Cerebellar nuclear complex (tissue), 1 donor: ENCODE results near the gene ARL14EP.

Experiments
- DNase-seq, 2 experiments: peaks; one replicate each; lab custom pipeline; 2025; lab: John Stamatoyannopoulos, UW

ARL14EP gene

GRCh38 chr11:30380846-30381245 lies 57.9 kb downstream of the ARL14EP start:
- no peak for DNase-seq

DNA sequence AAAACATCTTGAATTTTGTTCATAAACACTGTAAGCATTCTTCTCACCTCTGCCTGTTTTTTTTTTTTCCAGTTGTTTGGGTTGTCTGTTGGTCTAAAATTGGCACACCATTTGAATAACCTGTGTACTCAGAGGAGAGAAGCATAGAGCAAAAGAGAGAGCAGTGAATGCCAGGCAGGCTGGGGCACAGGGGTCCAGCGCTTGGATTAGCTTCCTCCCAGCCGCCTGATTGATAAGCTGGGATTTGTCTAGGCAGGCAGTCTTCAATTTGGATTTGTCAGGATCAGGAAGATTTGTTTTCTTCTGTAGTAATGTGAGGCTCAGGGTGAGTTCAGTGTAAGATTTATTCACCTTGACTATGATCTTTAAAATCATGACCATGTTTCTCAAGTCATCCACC lies 59.0 kb downstream of the ARL14EP start:
- no peak for DNase-seq
